Parathyroid adenoma (tissue), 2 donors: ENCODE results near the gene KCNJ1.

Source experiments
- H2AFZ ChIP-seq: fragments of 300-600 bp; sonication (generic); one replicate; pipeline ENCODE4 v1.7.0; 2017; ENCODE audit warnings: antibody characterized with exemption, mild to moderate bottlenecking
- H3K27ac ChIP-seq: fragments of 300-600 bp; sonication (generic); one replicate; pipeline ENCODE4 v1.7.0; 2017
- H3K27me3 ChIP-seq: fragments of 300-600 bp; sonication (generic); one replicate; pipeline ENCODE4 v1.7.0; 2017; ENCODE audit warnings: low read length; ENCODE audit not compliant: control insufficient read depth, insufficient read depth
- H3K36me3 ChIP-seq: fragments of 300-600 bp; sonication (generic); one replicate; pipeline ENCODE4 v1.7.0; 2017; ENCODE audit warnings: low read length; ENCODE audit not compliant: control insufficient read depth, insufficient read depth
- H3K4me1 ChIP-seq: fragments of 300-600 bp; sonication (generic); one replicate; pipeline ENCODE4 v1.7.0; 2017; ENCODE audit warnings: control low read depth
- H3K4me2 ChIP-seq: fragments of 300-600 bp; sonication (generic); one replicate; pipeline ENCODE4 v1.7.0; 2017; ENCODE audit warnings: low read length
- H3K4me3 ChIP-seq: fragments of 300-600 bp; sonication (generic); one replicate; pipeline ENCODE4 v1.7.0; 2017; ENCODE audit warnings: low read depth, low read length
- H3K79me2 ChIP-seq: fragments of 300-600 bp; sonication (generic); one replicate; pipeline ENCODE4 v1.7.0; 2017; ENCODE audit warnings: control low read depth
- H3K9ac ChIP-seq: fragments of 300-600 bp; sonication (generic); one replicate; pipeline ENCODE4 v1.7.0; 2017; ENCODE audit warnings: mild to moderate bottlenecking
- H3K9me3 ChIP-seq: fragments of 300-600 bp; sonication (generic); one replicate; pipeline ENCODE4 v1.7.0; 2017; ENCODE audit warnings: low read length; ENCODE audit not compliant: control insufficient read depth
- CTCF ChIP-seq: fragments of 300-600 bp; sonication (generic); IDR thresholded peaks from one replicate; pipeline ENCODE4 v1.7.0; 2017; ENCODE audit warnings: antibody characterized with exemption, mild to moderate bottlenecking
- donor health status: primary hyperparathyroidism.

Gene KCNJ1

GRCh38 chr11:128807909-128808308 is 59.2 kb downstream of the KCNJ1 start:
- Histone ChIP-seq H3K9ac (no peak overlapping the region), H2AFZ (no peak overlapping the region), H3K9me3 (no peaks in the 10 kb centered on the region), H3K4me3 (no peak overlapping the region), H3K4me1 (no peaks in the 10 kb centered on the region), H3K27ac (no peak overlapping the region), H3K4me2 (no peak overlapping the region), H3K27me3 (no peaks in the 10 kb centered on the region), H3K79me2 (no peaks in the 10 kb centered on the region), H3K36me3 (no peaks in the 10 kb centered on the region)
- TF ChIP-seq CTCF = no peak

GRCh38 chr11:128806506-128807261 is 60.4 kb downstream of the KCNJ1 start:
- no peaks in the 10 kb centered on the region for H3K9me3 ChIP-seq
- no peaks in the 10 kb centered on the region for H3K4me1 ChIP-seq
- H3K4me3 ChIP-seq = no peak overlapping the region
- TF ChIP-seq CTCF = no peak
- no peaks in the 10 kb centered on the region for H3K36me3 ChIP-seq
- H3K27ac ChIP-seq = no peak overlapping the region
- no peaks in the 10 kb centered on the region for H3K79me2 ChIP-seq
- H3K4me2 ChIP-seq = no peak overlapping the region
- no peaks in the 10 kb centered on the region for H3K27me3 ChIP-seq
- H2AFZ ChIP-seq = no peak overlapping the region
- H3K9ac ChIP-seq = no peak overlapping the region

GRCh38 chr11:128804481-128804880 is 62.6 kb downstream of the KCNJ1 start:
- H3K36me3 ChIP-seq = no peaks in the 10 kb centered on the region

GRCh38 chr11:128803449-128804245 is 63.4 kb downstream of the KCNJ1 start:
- Histone ChIP-seq H3K4me2 (no peak overlapping the region), H2AFZ (no peak overlapping the region), H3K9me3 (no peaks in the 10 kb centered on the region), H3K27ac (no peak overlapping the region), H3K4me3 (no peak overlapping the region), H3K4me1 (no peaks in the 10 kb centered on the region), H3K27me3 (no peaks in the 10 kb centered on the region), H3K79me2 (no peaks in the 10 kb centered on the region), H3K36me3 (no peaks in the 10 kb centered on the region), H3K9ac (no peak overlapping the region)
- no peak for TF ChIP-seq CTCF

More at GRCh38 chr11:128804481-128804880, 62.6 kb downstream of the KCNJ1 start:
- H3K27ac ChIP-seq = no peak overlapping the region
- H3K4me2 ChIP-seq = no peak overlapping the region
- H3K27me3 ChIP-seq = no peaks in the 10 kb centered on the region
- H3K4me3 ChIP-seq = no peak overlapping the region
- H3K9me3 ChIP-seq = no peaks in the 10 kb centered on the region
- no peak overlapping the region for H2AFZ ChIP-seq
- no peaks in the 10 kb centered on the region for H3K79me2 ChIP-seq
- no peak overlapping the region for H3K9ac ChIP-seq
- no peaks in the 10 kb centered on the region for H3K4me1 ChIP-seq
- TF ChIP-seq CTCF = no peak
